ENCODE measurements around the gene PSMG1. TPM values are rescaled to one million over a fixed set of nuclear protein-coding genes. Genes with fewer than 3 reads are reported as not detected.
"Not testable (repeated sequence)": the region's sequence is repeated elsewhere in the genome, so short reads cannot be mapped to it uniquely, and the experiment has no call there.

PSMG1 gene
- total RNA-seq, 6 donors from 2014 or later = 6.1 to 24.6 (median 19.7) TPM

DNA sequence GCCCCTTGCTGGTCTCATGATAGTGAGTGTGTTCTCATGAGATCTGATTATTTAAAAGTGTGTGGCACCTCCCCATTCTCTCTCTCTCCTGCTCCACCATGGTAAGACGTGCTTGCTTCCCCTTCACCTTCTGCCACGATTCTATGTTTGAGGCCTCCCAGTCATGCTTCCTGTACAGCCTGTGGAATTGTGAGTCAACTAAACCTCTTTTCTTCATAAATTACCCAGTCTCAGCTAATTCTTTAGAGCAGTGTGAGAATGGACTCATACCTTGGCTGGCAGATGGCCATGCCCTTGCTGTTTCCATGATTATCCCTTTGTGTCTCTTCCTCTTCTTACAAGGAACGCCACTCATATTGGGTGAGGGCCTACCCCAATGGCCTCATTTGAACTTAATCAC, 40.3 kb downstream of the PSMG1 start:
- ATAC-seq (ENCODE audit: low FRiP score in 2 of 2) = no peak
- TF ChIP-seq POLR2A (IDR thresholded peaks at IDR 0.05) (no peak), EP300 (IDR thresholded peaks at IDR 0.05) (no peak), POLR2AphosphoS5 (IDR thresholded peaks at IDR 0.05) (no peak)
- TF ChIP-seq, protein P1, sequence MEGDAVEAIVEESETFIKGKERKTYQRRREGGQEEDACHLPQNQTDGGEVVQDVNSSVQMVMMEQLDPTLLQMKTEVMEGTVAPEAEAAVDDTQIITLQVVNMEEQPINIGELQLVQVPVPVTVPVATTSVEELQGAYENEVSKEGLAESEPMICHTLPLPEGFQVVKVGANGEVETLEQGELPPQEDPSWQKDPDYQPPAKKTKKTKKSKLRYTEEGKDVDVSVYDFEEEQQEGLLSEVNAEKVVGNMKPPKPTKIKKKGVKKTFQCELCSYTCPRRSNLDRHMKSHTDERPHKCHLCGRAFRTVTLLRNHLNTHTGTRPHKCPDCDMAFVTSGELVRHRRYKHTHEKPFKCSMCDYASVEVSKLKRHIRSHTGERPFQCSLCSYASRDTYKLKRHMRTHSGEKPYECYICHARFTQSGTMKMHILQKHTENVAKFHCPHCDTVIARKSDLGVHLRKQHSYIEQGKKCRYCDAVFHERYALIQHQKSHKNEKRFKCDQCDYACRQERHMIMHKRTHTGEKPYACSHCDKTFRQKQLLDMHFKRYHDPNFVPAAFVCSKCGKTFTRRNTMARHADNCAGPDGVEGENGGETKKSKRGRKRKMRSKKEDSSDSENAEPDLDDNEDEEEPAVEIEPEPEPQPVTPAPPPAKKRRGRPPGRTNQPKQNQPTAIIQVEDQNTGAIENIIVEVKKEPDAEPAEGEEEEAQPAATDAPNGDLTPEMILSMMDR (IDR thresholded peaks at IDR 0.05) = no peak
- 80 to 81% methylated on average over 3 of the region's 3 CpGs for WGBS, 2 donors

DNA sequence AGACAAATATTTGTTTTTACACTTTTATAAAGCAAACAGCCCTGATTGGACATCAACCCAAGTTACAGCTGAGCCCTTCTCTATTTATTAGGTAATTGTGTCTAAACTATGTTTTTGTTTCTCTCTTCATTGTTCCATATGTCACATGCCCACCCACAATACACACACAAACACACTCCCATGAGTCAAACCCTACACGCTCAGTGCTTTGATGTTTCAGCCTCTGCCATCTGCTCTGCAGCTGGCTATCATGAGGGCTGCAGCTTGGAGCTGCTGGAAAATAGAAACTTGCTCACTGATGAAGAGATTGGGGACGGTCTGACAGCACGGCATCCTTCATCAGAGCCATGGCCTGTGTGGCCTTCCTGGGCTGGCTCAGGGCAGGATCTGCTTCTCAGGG, 41.7 kb downstream of the PSMG1 start:
- Histone ChIP-seq H3K9me3 (no peaks in the 10 kb centered on the region), H3K4me3 (no peak overlapping the region), H3K4me1 (peaks cover 0 to 2% (median 0%) of the 10 kb centered on the region in 4 donors), H3K27me3 (no peaks in the 10 kb centered on the region), H3K27ac (no peak overlapping the region), H3K36me3 (no peaks in the 10 kb centered on the region)
- no peak for TF ChIP-seq POLR2AphosphoS5 (IDR thresholded peaks at IDR 0.05)
- ATAC-seq (ENCODE audit: low FRiP score in 2 of 2) (no peak), DNase-seq (no peak)
- 63 to 76% methylated on average over 1 to 3 of the region's 3 CpGs for WGBS, 2 donors

More for the DNA sequence above, 40.3 kb downstream of the PSMG1 start:
- DNase-seq = no peak
- Histone ChIP-seq H3K27me3 (no peaks in the 10 kb centered on the region), H3K4me1 (no peaks in the 10 kb centered on the region), H3K4me3 (no peak overlapping the region), H3K27ac (no peak overlapping the region), H3K9me3 (no peaks in the 10 kb centered on the region), H3K36me3 (no peaks in the 10 kb centered on the region)

DNA sequence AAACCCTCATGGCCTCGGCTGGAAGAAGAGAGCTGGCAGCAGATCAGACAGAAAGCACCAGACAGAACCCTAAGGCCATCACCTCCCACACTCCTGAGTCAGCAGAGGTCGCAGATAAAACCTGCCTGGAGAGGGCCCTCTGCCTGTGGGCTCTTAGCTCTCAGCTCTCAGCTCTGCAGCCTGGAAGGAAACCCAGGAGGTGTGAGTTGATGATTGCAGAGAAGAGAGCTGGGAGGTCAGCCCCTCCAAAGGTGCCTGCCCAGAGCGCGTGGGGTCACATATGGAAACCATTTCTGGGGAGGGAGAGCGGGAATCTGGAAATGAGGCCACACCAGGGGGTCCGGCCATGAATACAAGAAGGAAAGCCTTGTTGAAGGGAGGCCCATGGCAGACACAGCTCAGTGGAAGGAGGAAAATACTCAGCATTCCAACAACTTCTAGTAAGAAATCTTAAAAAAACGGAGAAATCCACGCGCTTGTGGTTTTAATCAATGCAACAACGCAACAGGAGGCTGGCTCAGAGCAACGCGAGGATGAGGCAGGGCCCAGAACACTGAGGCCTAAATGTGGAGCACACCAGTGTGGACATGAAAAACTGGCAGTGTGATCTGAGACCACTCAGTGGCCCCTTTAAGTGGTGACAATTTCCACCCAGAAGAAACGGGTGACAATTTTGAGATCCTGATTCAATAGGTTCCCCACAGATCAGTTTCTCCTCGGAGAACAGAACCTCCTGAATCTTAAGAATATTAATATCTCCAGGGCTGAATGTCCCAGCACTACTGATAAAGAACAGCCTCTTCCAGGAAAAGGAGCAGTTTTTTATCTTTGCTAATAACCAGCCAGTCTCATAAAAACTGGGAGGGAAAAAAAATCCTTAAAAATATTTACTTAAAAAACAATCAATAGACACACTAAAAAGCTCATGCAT, 45.7 kb downstream of the PSMG1 start:
- 79 to 84% methylated on average over 14 of the region's 14 CpGs for WGBS, 2 donors
- DNase-seq (no peak), ATAC-seq (ENCODE audit: low FRiP score in 2 of 2) (peak in 1 of 2 donors; percentile 22)
- TF ChIP-seq, protein P1 (IDR thresholded peaks at IDR 0.05) = no peak
- no peak for TF ChIP-seq POLR2A (IDR thresholded peaks at IDR 0.05)
- TF ChIP-seq POLR2AphosphoS5 (IDR thresholded peaks at IDR 0.05) = no peak
- no peak for TF ChIP-seq EP300 (IDR thresholded peaks at IDR 0.05)
- Histone ChIP-seq H3K27me3 (no peaks in the 10 kb centered on the region), H3K36me3 (no peaks in the 10 kb centered on the region), H3K27ac (no peak overlapping the region), H3K4me3 (no peak overlapping the region), H3K9me3 (no peaks in the 10 kb centered on the region), H3K4me1 (peaks cover 0 to 4% (median 0%) of the 10 kb centered on the region in 4 donors)

DNA sequence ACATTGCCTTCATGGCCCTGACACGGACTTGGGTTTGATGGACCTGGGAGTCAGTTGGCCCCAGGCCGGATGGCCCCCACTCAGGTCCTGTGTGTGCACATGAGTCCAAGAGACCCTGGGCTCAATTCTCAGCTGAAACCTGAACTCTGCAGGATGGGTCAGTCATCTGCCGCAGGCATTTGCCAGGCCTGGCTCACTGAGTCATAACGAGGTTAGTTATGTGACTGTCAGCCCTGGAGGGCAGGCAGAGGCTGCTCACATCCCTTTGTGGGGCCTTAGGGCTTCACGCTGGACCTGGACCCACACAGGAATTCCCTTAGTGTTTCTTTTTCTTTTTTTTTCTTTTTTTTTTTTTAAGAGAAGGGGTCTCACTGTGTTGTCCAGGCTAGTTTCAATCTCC, 46.5 kb downstream of the PSMG1 start:
- 96 to 98% methylated on average over 5 of the region's 5 CpGs for WGBS, 2 donors
- ATAC-seq (ENCODE audit: low FRiP score in 2 of 2) = no peak
- H3K27ac ChIP-seq = no peak overlapping the region

DNA sequence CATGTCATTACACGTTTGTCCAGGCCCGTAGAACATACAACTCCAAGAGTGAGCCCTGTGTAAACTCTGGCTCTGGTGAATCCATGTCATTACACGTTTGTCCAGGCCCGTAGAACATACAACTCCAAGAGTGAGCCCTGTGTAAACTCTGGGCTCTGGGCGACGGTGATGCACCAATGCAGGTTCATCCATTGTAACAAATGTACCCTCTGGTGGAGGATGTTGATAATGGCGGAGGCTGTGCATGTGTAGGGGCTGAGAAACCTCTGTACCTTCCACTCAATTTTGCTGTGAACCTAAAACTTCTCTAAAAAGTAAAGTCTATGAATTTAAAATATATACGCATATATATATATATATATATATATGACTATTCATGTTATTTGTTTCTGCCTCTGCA, 47.1 kb downstream of the PSMG1 start:
- not testable (repeated sequence) for H3K4me1 ChIP-seq; H3K27me3 ChIP-seq; H3K9me3 ChIP-seq; ATAC-seq (ENCODE audit: low FRiP score in 2 of 2); H3K4me3 ChIP-seq; H3K36me3 ChIP-seq; H3K27ac ChIP-seq
- 57% methylated on average over 8 of the region's 8 CpGs for WGBS, 2 donors
- DNase-seq = peak in 1 of 2 donors; percentile 43
- TF ChIP-seq, protein P1 (IDR thresholded peaks at IDR 0.05) = peak in 3 of 6 experiments; percentile 32 to 49 (median 44)

More for the DNA sequence above, 46.5 kb downstream of the PSMG1 start:
- H3K4me1 ChIP-seq = peaks cover 0 to 4% (median 0%) of the 10 kb centered on the region in 4 donors
- no peaks in the 10 kb centered on the region for H3K9me3 ChIP-seq
- DNase-seq = no peak
- H3K4me3 ChIP-seq = no peak overlapping the region
- H3K36me3 ChIP-seq = no peaks in the 10 kb centered on the region
- TF ChIP-seq POLR2A (IDR thresholded peaks at IDR 0.05) (no peak), EP300 (IDR thresholded peaks at IDR 0.05) (no peak), POLR2AphosphoS5 (IDR thresholded peaks at IDR 0.05) (no peak)
- TF ChIP-seq, protein P1 (IDR thresholded peaks at IDR 0.05) = no peak
- no peaks in the 10 kb centered on the region for H3K27me3 ChIP-seq
